Superior temporal gyrus (tissue), 1 donor: ENCODE measurements around the gene EXOC6B.

ENCODE experiments used
- DNase-seq: peaks from one replicate; pipeline ENCODE4 v3.0.0-alpha.2; 2016; ENCODE audit errors: extremely low spot score

EXOC6B gene

GRCh38 chr2:72363406-72363805, 462.4 kb downstream of the EXOC6B start:
- no peak for DNase-seq

GRCh38 chr2:72362733-72363132, 463.1 kb downstream of the EXOC6B start:
- no peak for DNase-seq

GRCh38 chr2:72361521-72361920, 464.3 kb downstream of the EXOC6B start:
- no peak for DNase-seq

GRCh38 chr2:72361042-72361441, 464.8 kb downstream of the EXOC6B start:
- no peak for DNase-seq

- DNase-seq, result no peak
Measured at GRCh38 chr2:72350852-72351251, 475.0 kb downstream of the EXOC6B start.

- DNase-seq, result no peak
Measured at GRCh38 chr2:72349016-72349415, 476.8 kb downstream of the EXOC6B start.

GRCh38 chr2:72347081-72347480, 478.8 kb downstream of the EXOC6B start:
- DNase-seq, result no peak

GRCh38 chr2:72341639-72342038, 484.2 kb downstream of the EXOC6B start:
- DNase-seq, result no peak

GRCh38 chr2:72340665-72341064, 485.2 kb downstream of the EXOC6B start:
- no peak for DNase-seq

- DNase-seq, result no peak
Measured at GRCh38 chr2:72338076-72338475, 487.8 kb downstream of the EXOC6B start.

- DNase-seq, result no peak
Measured at GRCh38 chr2:72332720-72333119, 493.1 kb downstream of the EXOC6B start.

- DNase-seq, result no peak
Measured at GRCh38 chr2:72330652-72331051, 495.2 kb downstream of the EXOC6B start.

GRCh38 chr2:72326759-72327158, 499.1 kb downstream of the EXOC6B start:
- DNase-seq, result no peak

GRCh38 chr2:72325592-72326422, 500.0 kb downstream of the EXOC6B start:
- no peak for DNase-seq

GRCh38 chr2:72316774-72317173, 509.1 kb downstream of the EXOC6B start:
- no peak for DNase-seq

- no peak for DNase-seq
Measured at GRCh38 chr2:72300147-72300684, 525.6 kb downstream of the EXOC6B start.

- no peak for DNase-seq
Measured at GRCh38 chr2:72293620-72294019, 532.2 kb downstream of the EXOC6B start.

GRCh38 chr2:72292433-72292832, 533.4 kb downstream of the EXOC6B start:
- no peak for DNase-seq

GRCh38 chr2:72291059-72291458, 534.8 kb downstream of the EXOC6B start:
- no peak for DNase-seq

GRCh38 chr2:72289736-72290135, 536.1 kb downstream of the EXOC6B start:
- DNase-seq, result no peak

- DNase-seq, result no peak
Measured at GRCh38 chr2:72289283-72289682, 536.5 kb downstream of the EXOC6B start.

GRCh38 chr2:72278046-72278445, 547.8 kb downstream of the EXOC6B start:
- no peak for DNase-seq

- no peak for DNase-seq
Measured at GRCh38 chr2:72276876-72277275, 549.0 kb downstream of the EXOC6B start.

GRCh38 chr2:72276356-72276755, 549.5 kb downstream of the EXOC6B start:
- DNase-seq, result no peak
